ENCODE results near the gene KCNT2.

- TF ChIP-seq ZNF76 (CRISPR knock-in tag; IDR thresholded peaks at IDR 0.05; ENCODE audit: borderline replicate concordance) = no peak
- no peak for TF ChIP-seq CTCF (IDR thresholded peaks at IDR 0.05 in 2 of 3, conservative IDR thresholded peaks at IDR 0.05 in 1 of 3; ENCODE audit: insufficient read depth in 2 of 3, low read depth in 1 of 3, low read length in 3 of 3)
- no peak for TF ChIP-seq ZNF707 (CRISPR knock-in tag; conservative IDR thresholded peaks at IDR 0.05)
- no peak for TF ChIP-seq GTF2F1 (IDR thresholded peaks at IDR 0.05; ENCODE audit: low read depth, low read length)
- no peak for TF ChIP-seq TAF1 (IDR thresholded peaks at IDR 0.05; ENCODE audit: control insufficient read depth, extremely low read depth, insufficient read depth, low read length, severe bottlenecking)
- TF ChIP-seq NR1H2 (CRISPR knock-in tag; IDR thresholded peaks at IDR 0.05) = no peak
- TF ChIP-seq ZNF274 (IDR thresholded peaks at IDR 0.05; ENCODE audit: borderline replicate concordance, low read depth, low read length) = no peak
- no peak for TF ChIP-seq FOXK2 (conservative IDR thresholded peaks at IDR 0.05 in 1 of 2, IDR thresholded peaks at IDR 0.05 in 1 of 2; ENCODE audit: low read depth in 2 of 2)
- no peak for TF ChIP-seq PRDM10 (IDR thresholded peaks at IDR 0.05; ENCODE audit: partially characterized antibody)
Measured at GRCh38 chr1:196650403-196650802, 42.2 kb upstream of the KCNT2 start.
